ENCODE measurements around the gene COTL1.

DNA sequence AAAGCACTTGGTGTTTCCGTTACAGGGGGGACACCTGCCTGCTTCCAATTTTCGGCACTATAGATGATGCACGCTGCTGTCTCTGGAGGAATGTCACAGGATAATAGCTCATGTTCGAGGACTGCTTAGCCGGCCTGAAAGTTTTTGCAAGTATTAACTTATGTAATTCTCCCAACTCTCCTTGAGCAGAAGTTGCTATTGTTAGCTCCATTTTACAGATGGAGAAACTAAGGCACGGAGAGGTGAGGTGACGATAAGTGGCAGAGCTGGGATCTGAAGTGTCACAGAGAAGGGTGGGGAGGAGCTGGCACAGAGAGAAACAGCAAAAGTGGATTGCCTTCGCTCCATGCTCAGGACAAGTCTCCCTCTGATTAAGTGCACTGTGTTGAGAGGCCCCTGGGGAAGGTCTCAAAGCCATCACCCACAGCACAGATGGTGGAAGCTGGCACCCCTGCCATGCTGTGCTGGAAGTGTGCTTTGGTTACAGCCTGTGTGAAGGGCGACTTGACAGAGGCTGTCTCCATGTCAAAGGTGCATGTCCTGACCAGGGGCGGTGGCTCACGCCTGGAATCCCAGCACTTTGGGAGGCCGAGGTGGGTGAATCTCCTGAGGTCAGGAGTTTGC is 72.7 kb downstream of the COTL1 start:
- TF ChIP-seq, protein P1, sequence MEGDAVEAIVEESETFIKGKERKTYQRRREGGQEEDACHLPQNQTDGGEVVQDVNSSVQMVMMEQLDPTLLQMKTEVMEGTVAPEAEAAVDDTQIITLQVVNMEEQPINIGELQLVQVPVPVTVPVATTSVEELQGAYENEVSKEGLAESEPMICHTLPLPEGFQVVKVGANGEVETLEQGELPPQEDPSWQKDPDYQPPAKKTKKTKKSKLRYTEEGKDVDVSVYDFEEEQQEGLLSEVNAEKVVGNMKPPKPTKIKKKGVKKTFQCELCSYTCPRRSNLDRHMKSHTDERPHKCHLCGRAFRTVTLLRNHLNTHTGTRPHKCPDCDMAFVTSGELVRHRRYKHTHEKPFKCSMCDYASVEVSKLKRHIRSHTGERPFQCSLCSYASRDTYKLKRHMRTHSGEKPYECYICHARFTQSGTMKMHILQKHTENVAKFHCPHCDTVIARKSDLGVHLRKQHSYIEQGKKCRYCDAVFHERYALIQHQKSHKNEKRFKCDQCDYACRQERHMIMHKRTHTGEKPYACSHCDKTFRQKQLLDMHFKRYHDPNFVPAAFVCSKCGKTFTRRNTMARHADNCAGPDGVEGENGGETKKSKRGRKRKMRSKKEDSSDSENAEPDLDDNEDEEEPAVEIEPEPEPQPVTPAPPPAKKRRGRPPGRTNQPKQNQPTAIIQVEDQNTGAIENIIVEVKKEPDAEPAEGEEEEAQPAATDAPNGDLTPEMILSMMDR (conservative IDR thresholded peaks at IDR 0.05; ENCODE audit: low read length): no peak
- TF ChIP-seq EZH2phosphoT487 (IDR thresholded peaks at IDR 0.05; ENCODE audit: borderline replicate concordance, low read depth, low read length): no peak

Data from OCI-LY7 (cell line).